Ecto neural progenitor cell (in vitro differentiated cells): ENCODE measurements around the gene SRSF12.
"Not testable (repeated sequence)": the region's sequence is repeated elsewhere in the genome, so short reads cannot be mapped to it uniquely, and the experiment has no call there.

Source experiments
- DNase-seq: peaks from one replicate; pipeline ENCODE4 v3.0.0-alpha.2; 2018; ENCODE audit warnings: low spot score

Gene SRSF12

DNA sequence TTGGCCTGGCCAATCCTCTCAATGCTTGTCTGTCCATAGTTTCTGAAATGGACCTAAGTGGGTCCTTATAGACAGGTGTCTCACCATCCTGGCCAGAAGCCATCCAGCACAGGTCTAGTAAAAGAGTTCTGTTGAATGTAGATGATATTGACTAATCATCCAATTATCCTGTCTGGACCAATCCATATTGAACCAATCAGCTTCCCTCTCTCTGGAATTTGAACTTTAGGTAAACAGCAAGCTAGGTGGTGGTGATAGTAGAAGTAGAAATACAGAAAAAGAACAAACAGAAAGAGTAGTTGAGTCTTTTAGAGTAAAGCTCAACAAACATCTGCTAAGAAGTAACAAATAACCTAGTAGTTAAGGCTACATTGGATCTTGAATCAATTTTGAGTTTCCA lies 46.8 kb downstream of the SRSF12 start:
- no peak for DNase-seq

DNA sequence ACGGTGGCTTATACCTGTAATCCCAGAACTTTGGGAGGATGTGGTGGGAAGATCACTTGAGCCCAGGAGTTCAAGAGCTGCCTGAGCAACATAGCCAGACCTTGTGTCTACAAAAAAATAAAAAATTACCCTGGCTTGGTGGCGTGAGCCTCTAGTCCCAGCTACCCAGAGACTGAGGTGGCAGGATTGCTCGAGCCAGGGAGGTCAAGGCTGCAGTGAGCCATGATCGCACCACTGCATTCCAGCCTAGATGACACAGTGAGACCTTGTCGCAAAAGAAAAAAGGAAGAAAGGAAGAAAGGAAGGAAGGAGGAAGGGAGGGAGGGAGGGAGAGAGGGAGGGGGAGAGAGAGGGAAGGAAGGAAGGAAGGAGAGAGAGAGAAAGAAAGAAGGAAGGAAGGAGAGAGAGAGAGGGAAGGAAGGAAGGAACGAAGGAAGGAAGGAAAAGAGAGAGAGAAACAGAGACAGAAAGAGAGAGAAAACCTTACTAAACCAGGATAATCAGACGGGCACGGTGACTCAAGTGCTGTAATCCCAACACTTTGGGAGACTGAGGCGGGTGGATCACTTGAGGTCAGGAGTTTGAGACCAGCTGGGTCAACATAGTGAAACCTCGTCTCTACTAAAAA lies 48.2 kb downstream of the SRSF12 start:
- no peak for DNase-seq

DNA sequence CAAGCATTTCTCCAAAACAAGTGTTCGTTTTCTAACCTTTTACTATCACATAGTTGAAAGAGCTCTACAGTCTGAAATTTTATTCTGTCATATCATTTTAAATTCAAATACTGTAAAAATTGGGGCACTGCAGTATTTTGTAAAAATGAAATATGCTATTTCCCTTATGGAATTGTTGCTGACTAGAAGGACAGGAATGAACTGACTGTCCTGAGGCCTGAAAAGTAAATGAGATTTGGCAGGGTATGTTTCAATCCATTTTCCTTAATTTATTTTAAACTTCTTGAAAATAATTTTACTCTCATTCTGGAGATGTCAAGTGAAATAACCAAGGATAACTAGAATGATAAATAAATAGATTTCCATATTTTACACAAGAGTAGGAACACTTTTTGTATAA lies 49.2 kb downstream of the SRSF12 start:
- no peak for DNase-seq

DNA sequence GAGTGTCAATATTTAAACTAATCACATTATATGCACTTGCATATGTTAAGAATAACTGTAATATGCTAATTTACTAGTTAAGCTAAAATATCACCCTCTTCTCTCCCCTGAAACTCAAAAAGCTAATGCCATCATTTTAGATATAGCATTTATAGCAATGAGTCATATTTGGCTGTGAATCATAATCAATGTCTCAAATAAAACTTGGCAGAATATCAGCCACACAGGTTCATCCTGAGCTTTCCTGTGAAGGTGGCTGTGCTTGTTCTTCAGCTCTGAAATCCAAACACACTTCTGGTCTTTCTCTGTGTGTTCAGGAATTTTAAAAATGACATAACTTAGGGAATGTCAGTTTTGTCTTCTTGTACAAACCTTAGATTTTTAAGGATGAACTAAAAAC lies 50.1 kb downstream of the SRSF12 start:
- no peak for DNase-seq

DNA sequence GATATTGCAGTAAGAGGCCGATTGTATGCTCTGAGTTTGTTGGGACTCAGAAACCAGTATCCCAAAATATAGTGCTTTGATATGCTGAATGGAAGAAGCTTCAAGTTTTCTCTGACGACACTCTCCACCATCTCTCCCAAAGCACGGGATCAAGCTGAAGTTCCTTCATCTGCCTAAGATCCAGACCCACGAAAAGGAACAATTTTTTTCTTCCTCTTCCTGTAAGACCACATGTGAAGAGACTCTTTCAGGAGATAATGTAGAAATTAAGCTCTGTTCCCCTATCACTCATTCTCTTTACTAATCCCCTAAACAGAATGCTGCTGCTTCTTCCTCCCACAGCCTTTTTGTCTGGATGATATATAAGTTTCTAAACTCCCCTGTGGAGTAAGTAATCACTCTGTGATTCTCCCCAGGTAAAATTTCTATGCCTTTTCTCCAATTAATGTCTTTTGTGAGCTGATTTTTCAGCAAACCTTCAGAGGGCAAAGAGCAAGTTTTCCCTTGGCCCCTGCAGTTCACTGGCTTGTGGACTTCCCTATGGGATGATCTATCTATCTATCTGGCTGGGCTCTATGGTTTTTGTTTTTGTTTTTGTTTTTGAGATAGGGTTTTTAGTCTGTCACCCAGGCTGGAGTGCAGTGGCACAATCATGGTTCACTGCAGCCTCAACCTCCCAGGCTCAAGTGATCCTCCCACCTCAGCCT lies 50.8 kb downstream of the SRSF12 start:
- DNase-seq, result no peak

DNA sequence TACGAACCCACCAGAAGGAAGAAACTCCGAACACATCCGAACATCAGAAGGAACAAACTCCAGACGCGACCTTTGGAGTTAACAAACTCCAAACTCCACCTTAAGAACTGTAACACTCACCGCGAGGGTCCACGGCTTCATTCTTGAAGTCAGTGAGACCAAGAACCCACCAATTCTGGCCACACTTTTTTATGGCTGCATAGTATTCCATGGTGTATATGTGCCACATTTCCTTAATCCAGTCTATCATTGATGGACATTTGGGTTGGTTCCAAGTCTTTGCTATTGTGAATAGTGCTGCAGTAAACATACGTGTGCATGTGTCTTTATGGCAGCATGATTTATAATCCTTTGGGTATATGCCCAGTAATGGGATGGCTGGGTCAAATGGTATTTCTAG lies 51.8 kb downstream of the SRSF12 start:
- not testable (repeated sequence) for DNase-seq

DNA sequence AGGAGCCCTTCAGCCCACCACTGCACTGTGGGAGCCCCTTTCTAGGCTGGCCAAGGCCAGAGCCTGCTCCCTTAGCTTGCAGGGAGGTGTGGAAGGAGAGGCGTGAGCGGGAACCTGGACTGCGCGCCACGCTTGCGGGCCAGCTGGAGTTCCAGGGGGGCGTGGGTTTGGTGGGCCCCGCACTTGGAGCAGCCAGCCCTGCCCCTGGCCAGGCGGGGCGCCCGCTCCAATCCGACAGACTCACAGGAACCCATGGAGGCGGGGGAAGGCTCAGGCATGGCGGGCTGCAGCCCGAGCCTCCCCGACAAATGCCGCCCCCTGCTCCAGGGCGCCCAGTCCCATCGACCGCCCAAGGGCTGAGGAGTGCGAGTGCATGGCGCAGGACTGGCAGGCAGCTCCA lies 52.9 kb downstream of the SRSF12 start:
- DNase-seq, result not testable (repeated sequence)

DNA sequence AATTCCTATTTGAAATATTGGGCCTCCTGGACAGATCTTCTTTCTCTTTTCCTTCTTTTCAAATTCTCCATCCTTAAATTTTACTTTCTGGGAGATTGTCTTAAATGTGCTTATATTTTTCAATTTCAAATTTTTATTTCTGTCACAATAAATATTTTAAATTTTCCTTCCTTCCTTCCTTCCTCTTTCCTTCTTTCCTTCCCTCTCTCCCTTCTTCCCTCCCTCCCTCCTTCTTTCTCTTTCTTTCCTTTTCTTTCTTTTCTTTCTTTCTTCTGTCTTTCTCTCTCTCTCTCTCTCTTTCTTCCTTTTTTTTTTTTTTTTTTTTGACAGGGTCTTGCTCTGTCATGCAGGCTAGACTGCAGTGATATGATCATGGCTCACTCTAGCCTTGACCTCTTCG lies 54.0 kb downstream of the SRSF12 start:
- DNase-seq, result no peak

DNA sequence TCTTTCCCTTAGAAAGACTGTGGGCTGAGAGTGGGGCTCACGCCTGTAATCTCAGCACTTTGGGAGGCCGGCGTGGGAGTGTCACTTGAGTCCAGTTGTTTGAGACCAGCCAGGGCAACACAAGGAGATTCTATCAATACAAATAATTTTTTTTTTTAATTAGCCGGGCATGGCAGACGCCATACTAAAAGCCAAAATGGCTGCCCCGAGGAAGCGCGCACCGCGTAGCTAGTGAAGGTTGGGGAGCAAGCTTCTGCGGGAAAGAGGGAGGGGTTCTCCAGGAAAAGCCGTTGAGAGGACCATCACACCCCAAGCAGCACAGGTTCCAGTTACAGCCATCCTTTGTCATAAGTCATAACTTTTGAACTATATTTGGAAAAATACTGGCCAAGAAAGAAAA lies 58.6 kb downstream of the SRSF12 start:
- DNase-seq, result no peak

DNA sequence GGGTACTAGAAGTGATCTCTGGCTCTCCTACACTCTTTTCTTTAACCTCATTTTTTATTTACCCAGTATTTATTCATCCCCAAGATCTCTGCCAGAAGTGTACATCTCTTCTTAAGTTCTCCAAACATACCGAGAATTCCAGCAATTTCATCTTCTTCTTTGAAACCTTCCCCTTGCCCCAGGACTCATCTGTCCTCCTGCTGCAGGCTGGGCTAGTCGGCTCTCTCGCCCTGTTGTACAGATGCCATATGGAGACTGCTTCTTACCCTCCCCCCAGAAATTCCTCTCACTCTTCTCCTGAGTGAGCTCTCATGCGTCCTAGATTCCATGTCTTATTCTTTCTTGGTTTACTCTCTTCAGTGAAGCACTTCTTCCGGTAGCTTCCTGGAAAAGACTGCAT lies 59.2 kb downstream of the SRSF12 start:
- no peak for DNase-seq

DNA sequence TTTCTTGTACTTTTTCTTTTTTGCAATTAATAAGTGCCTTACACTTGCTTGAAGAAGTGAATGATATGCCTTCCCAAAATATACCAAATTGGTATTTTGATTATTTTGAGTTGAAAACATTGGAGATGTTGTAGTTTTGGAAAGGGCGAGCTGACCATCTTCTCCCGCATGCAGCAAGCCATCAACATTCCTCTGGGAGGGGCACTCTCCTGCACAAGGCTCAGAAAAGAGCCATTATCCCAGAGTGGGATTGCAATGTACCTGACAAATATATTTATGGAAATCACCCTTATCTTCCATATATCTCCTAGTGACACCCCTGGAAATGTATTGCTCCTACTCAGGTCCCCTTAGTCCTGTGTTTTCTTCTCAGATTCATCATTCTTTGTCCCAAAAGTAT lies 60.1 kb downstream of the SRSF12 start:
- no peak for DNase-seq

DNA sequence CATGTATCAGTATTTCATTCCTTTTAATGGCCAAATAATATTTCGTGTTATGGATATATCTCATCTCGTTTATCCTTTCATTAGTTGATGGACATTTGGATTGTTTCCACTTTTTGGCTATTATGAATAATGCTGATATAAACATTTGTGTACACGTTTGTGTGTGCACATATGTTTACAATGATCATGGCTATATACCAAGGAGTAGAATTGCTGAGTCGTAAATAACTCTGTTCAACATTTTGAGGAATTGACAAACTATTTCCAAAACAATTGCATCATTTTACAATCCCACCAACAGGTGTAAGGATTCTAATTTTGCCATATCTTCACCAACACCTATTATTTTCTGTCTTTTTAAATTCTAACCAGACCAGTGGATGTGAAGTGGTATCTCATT lies 63.7 kb downstream of the SRSF12 start:
- no peak for DNase-seq

DNA sequence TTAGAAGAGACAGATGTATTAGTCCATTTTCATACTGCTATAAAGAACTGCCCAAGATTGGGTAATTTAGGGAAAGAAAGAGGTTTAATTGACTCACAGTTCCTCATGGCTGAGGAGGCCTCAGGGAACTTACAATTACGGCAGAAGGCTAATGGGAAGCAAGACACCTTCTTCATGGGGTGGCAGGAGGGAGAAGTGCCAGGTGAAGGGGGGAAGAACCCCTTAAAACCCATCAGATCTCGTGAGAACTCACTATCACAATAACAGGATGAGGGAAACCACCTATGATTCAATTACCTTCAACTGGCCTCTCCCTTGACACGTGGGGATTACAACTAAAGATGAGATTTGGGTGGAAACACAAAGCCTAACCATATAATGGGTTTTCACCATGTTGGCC lies 66.2 kb downstream of the SRSF12 start:
- DNase-seq, result no peak

DNA sequence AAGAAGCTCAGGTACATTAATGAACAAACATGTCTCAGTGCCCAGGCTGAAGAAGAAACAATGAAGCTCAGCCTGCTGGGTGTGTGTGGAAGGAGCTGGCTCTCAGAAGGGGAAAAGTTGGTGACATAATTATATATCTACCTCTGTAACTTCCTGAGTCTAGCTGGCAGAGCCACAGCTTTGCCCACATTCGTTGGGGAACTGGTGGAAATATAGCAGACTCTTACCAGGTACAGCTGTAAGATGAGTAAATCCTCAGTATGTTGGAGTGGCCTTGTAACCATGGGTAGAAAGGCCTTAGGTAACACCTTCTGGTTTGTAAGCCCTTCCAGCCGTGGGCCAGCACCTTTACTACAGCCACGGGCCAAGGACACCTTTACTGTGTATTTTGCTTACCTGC lies 67.2 kb downstream of the SRSF12 start:
- no peak for DNase-seq

DNA sequence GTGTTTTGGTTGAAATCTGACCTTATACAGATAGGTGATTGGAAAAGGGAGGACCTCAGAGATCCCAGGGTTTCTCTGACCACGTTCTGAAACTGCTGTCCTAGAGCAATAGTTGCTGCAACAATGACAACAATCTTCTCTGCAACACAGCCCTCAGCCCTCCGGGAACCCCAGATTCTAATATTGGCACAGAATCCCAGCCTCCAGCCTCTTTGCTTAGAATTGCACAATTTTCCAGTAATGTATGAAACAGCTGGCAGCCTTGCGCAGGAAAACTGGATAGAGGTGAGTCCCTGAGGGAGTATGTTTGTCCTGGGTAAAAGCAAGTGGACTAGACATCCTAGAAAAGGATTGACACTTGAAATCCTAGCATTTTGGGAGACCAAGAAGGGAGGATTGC lies 67.7 kb downstream of the SRSF12 start:
- DNase-seq, result no peak

DNA sequence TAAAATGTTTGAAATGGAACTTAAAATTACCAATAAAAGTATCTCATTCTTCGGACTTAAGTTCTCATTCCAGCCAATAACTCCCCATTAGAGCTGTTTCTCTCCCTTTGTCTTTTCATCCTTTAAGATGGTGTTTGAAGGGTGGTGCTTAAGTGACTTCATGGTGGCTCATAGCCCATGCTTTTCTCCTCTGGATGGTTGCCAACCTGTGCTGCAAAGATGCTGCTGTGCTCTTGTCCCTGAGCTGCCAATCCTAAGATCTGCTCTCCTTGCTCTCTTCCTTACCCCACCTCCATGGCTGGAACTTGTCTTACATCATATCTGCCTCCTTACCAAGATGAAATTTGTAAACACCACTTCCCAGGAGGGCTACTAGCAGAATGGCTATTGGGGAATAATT lies 68.9 kb downstream of the SRSF12 start:
- DNase-seq, result no peak

DNA sequence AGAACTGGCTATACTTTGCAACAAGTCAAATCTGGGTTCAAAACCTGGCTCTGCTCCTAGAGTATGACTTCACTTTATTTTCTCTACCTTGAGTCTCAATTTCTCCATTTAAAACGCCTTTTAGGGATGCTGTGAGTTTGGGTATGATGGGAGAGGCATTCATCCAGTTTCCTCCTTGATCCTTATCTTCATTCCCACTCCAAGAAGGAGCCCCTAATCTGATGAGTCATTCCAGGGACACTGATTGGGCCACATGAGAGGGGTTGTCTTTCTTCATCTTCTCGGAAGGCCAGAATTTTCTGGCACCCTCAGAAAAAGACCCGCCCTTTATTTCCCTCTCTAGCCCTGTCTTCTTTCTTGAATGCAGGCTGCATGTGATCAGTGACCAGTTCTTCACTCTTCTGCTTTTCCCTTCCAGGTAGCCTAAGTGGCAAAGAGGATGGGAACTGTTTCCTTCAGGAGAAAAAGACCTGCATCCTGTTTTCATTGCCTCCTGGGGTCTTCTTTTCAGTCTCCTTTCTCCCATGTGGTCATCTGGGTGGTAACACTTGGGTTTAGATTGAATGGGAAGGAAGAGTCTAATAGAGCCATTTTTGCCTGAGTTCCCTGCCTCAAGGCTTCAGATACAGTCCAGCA lies 69.5 kb downstream of the SRSF12 start:
- no peak for DNase-seq

DNA sequence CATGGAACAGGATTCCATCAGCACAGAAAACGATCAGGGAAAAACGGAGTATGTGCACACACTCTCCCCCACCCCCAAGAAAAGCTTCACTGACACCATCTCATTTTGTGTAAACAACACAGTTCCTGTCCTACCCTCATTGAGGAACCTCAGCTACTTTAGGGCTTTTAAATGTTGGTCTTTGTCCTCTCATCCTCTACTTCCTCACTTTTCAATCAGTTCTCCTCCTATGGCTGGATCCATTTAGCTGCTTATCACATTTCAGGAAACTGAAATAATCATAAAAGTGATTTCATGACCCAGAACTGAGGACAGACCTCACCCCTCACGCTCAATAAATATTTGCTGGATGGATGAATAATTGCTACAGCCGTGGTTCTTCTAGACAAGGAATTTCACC lies 70.4 kb downstream of the SRSF12 start:
- DNase-seq, result no peak
